SJCRH30 (cell line): Measurements from ENCODE around the gene DPM3. TPM values are rescaled to one million over a fixed set of nuclear protein-coding genes. Genes with fewer than 3 reads are reported as not detected.

ENCODE experiments used
- DNase-seq, 2 experiments: peaks; one replicate each; pipeline ENCODE4 v3.0.0-alpha.2; 2015 to 2020
- H3K27ac ChIP-seq: fragments of 250-450 bp; sonication (Bioruptor Pico); 2 replicates; pipeline ENCODE4 v1.5.1; 2020; ENCODE audit warnings: mild to moderate bottlenecking, moderate library complexity
- H3K27me3 ChIP-seq: fragments of 250-450 bp; sonication (Bioruptor Pico); 2 replicates; pipeline ENCODE4 v1.5.1; 2020; ENCODE audit warnings: mild to moderate bottlenecking, moderate library complexity
- H3K36me3 ChIP-seq: fragments of 250-450 bp; sonication (Bioruptor Pico); 2 replicates; pipeline ENCODE4 v1.5.1; 2020; ENCODE audit warnings: mild to moderate bottlenecking, moderate library complexity
- H3K4me1 ChIP-seq: fragments of 250-450 bp; sonication (Bioruptor Pico); 2 replicates; pipeline ENCODE4 v1.5.1; 2020; ENCODE audit warnings: mild to moderate bottlenecking, moderate library complexity
- H3K4me3 ChIP-seq: fragments of 250-450 bp; sonication (Bioruptor Pico); 2 replicates; pipeline ENCODE4 v1.5.1; 2020; ENCODE audit warnings: mild to moderate bottlenecking, moderate library complexity
- H3K9me3 ChIP-seq: fragments of 250-450 bp; sonication (Bioruptor Pico); replicated peaks from 2 replicates; pipeline ENCODE4 v1.5.1; 2020; ENCODE audit warnings: mild to moderate bottlenecking, moderate library complexity
- total RNA-seq: library from RNA; depleted of rRNA; stranded (reverse); fragments of >200 nt; shearing (Covaris generic); gene quantifications from 2 replicates; pipeline ENCODE4 v1.2.3, GENCODE V29; 2014; rRNA removed

Gene DPM3
- total RNA-seq, 1 experiment from 2014 or later: 16.1 TPM

DNA sequence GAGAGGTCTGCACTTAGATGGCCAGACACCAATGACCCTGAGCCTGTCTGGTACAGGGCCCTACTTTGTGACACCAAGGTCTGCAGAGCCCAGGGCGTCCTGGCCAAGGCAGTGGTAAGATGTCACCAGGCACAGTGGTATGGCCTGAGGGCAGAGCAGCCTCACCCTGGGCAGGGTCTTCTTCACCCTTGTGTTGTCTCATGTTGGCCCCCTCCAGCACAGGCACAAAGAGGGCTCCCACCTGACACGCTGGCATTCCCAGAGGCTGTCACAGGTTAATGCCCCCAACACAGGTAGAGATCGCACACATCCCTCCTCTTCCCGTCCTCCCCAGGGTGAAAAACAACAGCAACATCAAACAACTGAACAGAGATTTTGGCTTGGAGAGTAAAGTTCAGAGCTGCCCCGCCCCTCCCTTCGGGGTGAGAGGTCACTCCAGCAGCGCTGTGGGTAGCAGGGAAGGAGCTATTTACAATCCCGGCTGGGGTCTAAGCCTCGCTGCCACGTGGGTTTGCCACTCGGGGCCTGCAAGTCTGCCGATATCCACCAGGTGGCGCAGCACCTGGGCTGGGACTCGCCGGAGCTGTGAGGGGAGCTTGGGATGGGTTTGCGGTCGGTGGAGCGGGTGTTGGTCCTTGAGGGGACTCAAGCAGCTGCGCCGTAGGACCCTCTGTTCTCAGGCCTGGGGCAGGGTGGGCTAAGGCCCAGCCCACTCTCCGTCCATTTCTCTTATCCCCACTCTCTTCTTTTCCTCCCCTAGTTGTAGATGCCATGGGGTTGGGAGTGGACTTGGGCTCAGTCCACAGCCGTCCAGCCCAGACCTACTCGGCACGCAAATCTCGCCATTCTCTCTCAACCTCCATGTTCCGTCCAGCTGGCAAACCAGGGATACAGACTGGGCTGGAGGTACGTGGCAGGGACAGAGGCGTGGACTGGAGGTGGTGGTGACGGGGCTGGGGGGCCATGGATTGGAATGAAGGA is 49.0 kb downstream of the DPM3 start:
- Histone ChIP-seq H3K4me1 (peaks cover 3% of the 10 kb centered on the region; the same call in 1 of the 2 replicates), H3K9me3 (no peaks in the 10 kb centered on the region), H3K36me3 (no peaks in the 10 kb centered on the region), H3K4me3 (no peak overlapping the region), H3K27me3 (no peaks in the 10 kb centered on the region), H3K27ac (no peak overlapping the region)
- DNase-seq: peak; percentile 77 to 87

Other genes with a start within 250 kb of the DPM3 start
- gene PMVK, start 203.8 kb downstream of the DPM3 start, total RNA-seq: 4.6 and 4.9 TPM in 2 replicates
- 40.2 TPM in 2 replicates for gene PBXIP1, start 184.4 kb downstream of the DPM3 start, total RNA-seq
- 29.4 and 29.8 TPM in 2 replicates for gene PYGO2, start 178.7 kb downstream of the DPM3 start, total RNA-seq
- gene SHC1, start 169.8 kb downstream of the DPM3 start, total RNA-seq: 102 and 110 TPM in 2 replicates
- 299 and 303 TPM in 2 replicates for gene CKS1B, start 165.8 kb downstream of the DPM3 start, total RNA-seq
- 25.6 and 28.0 TPM in 2 replicates for gene FLAD1, start 157.2 kb downstream of the DPM3 start, total RNA-seq
- gene LENEP, start 146.9 kb downstream of the DPM3 start, total RNA-seq: not detected in 2 replicates
- gene ZBTB7B, start 137.7 kb downstream of the DPM3 start, total RNA-seq: 4.8 and 5.6 TPM in 2 replicates
- not detected in 2 replicates for gene DCST2, start 106.8 kb downstream of the DPM3 start, total RNA-seq
- gene DCST1, start 106.7 kb downstream of the DPM3 start, total RNA-seq: not detected in 2 replicates
- 16.9 and 18.3 TPM in 2 replicates for gene ADAM15, start 89.2 kb downstream of the DPM3 start, total RNA-seq
- 15.3 and 17.8 TPM in 2 replicates for gene EFNA4, start 76.8 kb downstream of the DPM3 start, total RNA-seq
- gene EFNA3, start 61.7 kb downstream of the DPM3 start, total RNA-seq: 3.5 and 4.2 TPM in 2 replicates
- gene EFNA1, start 12.7 kb downstream of the DPM3 start, total RNA-seq: 1.8 and 2.2 TPM in 2 replicates
- 12.9 and 14.8 TPM in 2 replicates for gene SLC50A1, start 4.7 kb downstream of the DPM3 start, total RNA-seq
- 84.2 and 90.9 TPM in 2 replicates for gene KRTCAP2, start 32.8 kb upstream of the DPM3 start, total RNA-seq
- 0.79 and 1.0 TPM in 2 replicates for gene TRIM46, start 33.3 kb upstream of the DPM3 start, total RNA-seq
- 4.1 and 4.5 TPM in 2 replicates for gene THBS3, start 67.4 kb upstream of the DPM3 start, total RNA-seq
- gene MTX1, start 68.2 kb upstream of the DPM3 start, total RNA-seq: 25.2 and 31.7 TPM in 2 replicates
- 12.1 and 12.7 TPM in 2 replicates for gene ENTREP3, start 115.0 kb upstream of the DPM3 start, total RNA-seq
- 42.1 and 43.4 TPM in 2 replicates for gene SCAMP3, start 121.8 kb upstream of the DPM3 start, total RNA-seq
- 29.7 and 43.1 TPM in 2 replicates for gene CLK2, start 133.0 kb upstream of the DPM3 start, total RNA-seq
- 1.6 and 1.7 TPM in 2 replicates for gene HCN3, start 136.9 kb upstream of the DPM3 start, total RNA-seq
- gene PKLR, start 160.9 kb upstream of the DPM3 start, total RNA-seq: 0.04 TPM in 1 of 2 replicates, not detected in the other
- gene FDPS, start 168.3 kb upstream of the DPM3 start, total RNA-seq: 144 and 148 TPM in 2 replicates
- 18.6 and 21.0 TPM in 2 replicates for gene RUSC1, start 180.4 kb upstream of the DPM3 start, total RNA-seq